MM.1S (cell line): ENCODE measurements around the gene FOXC1.

ENCODE experiments used
- DNase-seq: peaks from one replicate; pipeline ENCODE4 v3.0.0-alpha.2; 2015
- H2AFZ ChIP-seq: fragments of 300-600 bp; sonication (generic); 2 replicates; pipeline ENCODE4 v1.6.0; 2016; ENCODE audit warnings: antibody characterized with exemption, low read length
- H3F3A ChIP-seq: fragments of 300-600 bp; sonication (generic); 2 replicates; pipeline ENCODE4 v1.6.1; 2016; ENCODE audit warnings: mild to moderate bottlenecking, antibody characterized with exemption, low read length, moderate library complexity, mixed read lengths; ENCODE audit not compliant: insufficient read depth
- H3K27ac ChIP-seq: fragments of 300-600 bp; sonication (generic); 2 replicates; pipeline ENCODE4 v1.5.1; 2016; ENCODE audit warnings: mild to moderate bottlenecking, low read length
- H3K27me3 ChIP-seq: fragments of 300-600 bp; sonication (generic); replicated peaks from 2 replicates; pipeline ENCODE4 v1.6.0; 2016; ENCODE audit warnings: low read length; ENCODE audit not compliant: insufficient read depth
- H3K36me3 ChIP-seq: fragments of 300-600 bp; sonication (generic); replicated peaks from 2 replicates; pipeline ENCODE4 v1.6.1; 2016; ENCODE audit warnings: mild to moderate bottlenecking, low read length, mixed read lengths; ENCODE audit not compliant: insufficient read depth
- H3K4me1 ChIP-seq: fragments of 300-600 bp; sonication (generic); 2 replicates; pipeline ENCODE4 v1.6.1; 2016; ENCODE audit warnings: low read length, mixed read lengths
- H3K4me2 ChIP-seq: fragments of 300-600 bp; sonication (generic); 2 replicates; pipeline ENCODE4 v1.6.0; 2016; ENCODE audit warnings: low read depth, low read length
- H3K4me3 ChIP-seq: fragments of 300-600 bp; sonication (generic); 2 replicates; pipeline ENCODE4 v1.5.1; 2016; ENCODE audit warnings: low read length, mixed read lengths
- H3K79me2 ChIP-seq: fragments of 300-600 bp; sonication (generic); 2 replicates; pipeline ENCODE4 v1.6.1; 2016; ENCODE audit warnings: mixed run types, low read length, mixed read lengths
- H3K9ac ChIP-seq: fragments of 300-600 bp; sonication (generic); 2 replicates; pipeline ENCODE4 v1.6.1; 2016; ENCODE audit warnings: low read length, mixed read lengths
- H3K9me2 ChIP-seq: fragments of 300-600 bp; sonication (generic); replicated peaks from 2 replicates; pipeline ENCODE4 v1.6.1; 2016; ENCODE audit warnings: mild to moderate bottlenecking, low read length, mixed read lengths; ENCODE audit not compliant: insufficient read depth
- H3K9me3 ChIP-seq: fragments of 300-600 bp; sonication (generic); replicated peaks from 2 replicates; pipeline ENCODE4 v1.6.1; 2016; ENCODE audit warnings: mild to moderate bottlenecking, low read length, mixed read lengths; ENCODE audit not compliant: insufficient read depth
- H4K20me1 ChIP-seq: fragments of 300-600 bp; sonication (generic); 2 replicates; pipeline ENCODE4 v1.6.1; 2016; ENCODE audit warnings: mild to moderate bottlenecking, low read length, moderate library complexity, mixed read lengths; ENCODE audit not compliant: insufficient read depth
- CTCF ChIP-seq: fragments of 300-600 bp; sonication (generic); IDR thresholded peaks from 2 replicates; pipeline ENCODE4 v1.5.1; 2016; ENCODE audit warnings: antibody characterized with exemption, low read length, mixed read lengths
- EZH2 ChIP-seq: fragments of 300-600 bp; sonication (generic); optimal IDR thresholded peaks from 2 replicates; pipeline ENCODE3; 2017; ENCODE audit warnings: low read depth, mild to moderate bottlenecking, antibody characterized with exemption, low read length, mixed read lengths
- EZH2phosphoT487 ChIP-seq: fragments of 300-600 bp; sonication (generic); IDR thresholded peaks from 2 replicates; pipeline ENCODE4 v1.6.1; 2018; ENCODE audit warnings: antibody characterized with exemption, low read length

FOXC1 gene

GRCh38 chr6:1615151-1615852, 5.6 kb downstream of the FOXC1 start:
- H3F3A ChIP-seq: no peaks in the 10 kb centered on the region
- H3K9me2 ChIP-seq: no peaks in the 10 kb centered on the region
- H3K27me3 ChIP-seq: no peaks in the 10 kb centered on the region; the same call in 1 of the 2 replicates
- H3K4me3 ChIP-seq: no peak overlapping the region
- TF ChIP-seq EZH2 (no peak), CTCF (no peak), EZH2phosphoT487 (no peak)
- no peaks in the 10 kb centered on the region for H3K9me3 ChIP-seq
- H3K4me1 ChIP-seq: no peaks in the 10 kb centered on the region
- H2AFZ ChIP-seq: no peak overlapping the region
- H4K20me1 ChIP-seq: no peaks in the 10 kb centered on the region
- no peak overlapping the region for H3K27ac ChIP-seq
- H3K79me2 ChIP-seq: no peaks in the 10 kb centered on the region
- H3K4me2 ChIP-seq: no peak overlapping the region
- H3K36me3 ChIP-seq: no peaks in the 10 kb centered on the region
- H3K9ac ChIP-seq: no peak overlapping the region
- DNase-seq: no peak

- no peaks in the 10 kb centered on the region for H3K36me3 ChIP-seq
- DNase-seq: no peak
- no peaks in the 10 kb centered on the region for H4K20me1 ChIP-seq
These were observed 6.2 kb downstream of the FOXC1 start for GRCh38 chr6:1615853-1616420.

GRCh38 chr6:1616701-1617463, 7.2 kb downstream of the FOXC1 start:
- Histone ChIP-seq H3K27me3 (no peaks in the 10 kb centered on the region; the same call in 1 of the 2 replicates), H3K9ac (no peak overlapping the region), H3K9me2 (no peaks in the 10 kb centered on the region), H2AFZ (no peak overlapping the region), H3K4me1 (no peaks in the 10 kb centered on the region), H3K4me3 (no peak overlapping the region), H3K27ac (no peak overlapping the region), H3F3A (no peaks in the 10 kb centered on the region), H3K4me2 (no peak overlapping the region), H4K20me1 (no peaks in the 10 kb centered on the region), H3K79me2 (no peaks in the 10 kb centered on the region), H3K9me3 (no peaks in the 10 kb centered on the region), H3K36me3 (no peaks in the 10 kb centered on the region)
- TF ChIP-seq EZH2 (no peak), CTCF (no peak), EZH2phosphoT487 (no peak)
- no peak for DNase-seq

More at GRCh38 chr6:1615853-1616420, 6.2 kb downstream of the FOXC1 start:
- Histone ChIP-seq H2AFZ (no peak overlapping the region), H3K27ac (no peak overlapping the region), H3K9me3 (no peaks in the 10 kb centered on the region), H3K4me2 (no peak overlapping the region), H3K4me3 (no peak overlapping the region), H3K9me2 (no peaks in the 10 kb centered on the region), H3K79me2 (no peaks in the 10 kb centered on the region), H3K9ac (no peak overlapping the region), H3K27me3 (no peaks in the 10 kb centered on the region; the same call in 1 of the 2 replicates), H3K4me1 (no peaks in the 10 kb centered on the region), H3F3A (no peaks in the 10 kb centered on the region)
- TF ChIP-seq EZH2phosphoT487 (no peak), EZH2 (no peak), CTCF (no peak)
